ENCODE data around the gene ARHGAP12.

- TF ChIP-seq JUN (IDR thresholded peaks at IDR 0.05; ENCODE audit: borderline replicate concordance, insufficient read depth, insufficient read length, low read depth): no peak
- no peak for TF ChIP-seq CTCF (IDR thresholded peaks at IDR 0.05; ENCODE audit: extremely low read depth in 1 of 2, insufficient read depth in 1 of 2, low read depth in 1 of 2, low read length in 2 of 2)
- TF ChIP-seq MAX (IDR thresholded peaks at IDR 0.05; ENCODE audit: insufficient read depth, insufficient read length): no peak
- TF ChIP-seq POLR2A (IDR thresholded peaks at IDR 0.05; ENCODE audit: low read depth, low read length): no peak
- no peak for TF ChIP-seq POLR2AphosphoS5 (IDR thresholded peaks at IDR 0.05; ENCODE audit: insufficient read depth, low read depth, low read length)
- TF ChIP-seq EZH2 (IDR thresholded peaks at IDR 0.05; ENCODE audit: borderline replicate concordance, low read depth, low read length, severe bottlenecking): no peak
- no peak for TF ChIP-seq MYC (IDR thresholded peaks at IDR 0.05; ENCODE audit: low read depth, low read length)
- no peak for TF ChIP-seq GATA2 (IDR thresholded peaks at IDR 0.05; ENCODE audit: insufficient read depth, insufficient read length, low read depth, low read length)
Observed at GRCh38 chr10:31761156-31761555, 167.5 kb downstream of the ARHGAP12 start.

All from endothelial cell of umbilical vein (primary cell).